HEK293 (cell line): ENCODE results near the gene ESR1.

ENCODE experiments used
- CTCF ChIP-seq: fragments of 450-650 bp; formaldehyde crosslinking; IDR thresholded peaks from 2 replicates; pipeline ENCODE4 v1.5.1; 2016; ENCODE audit warnings: missing biosample characterization, missing genetic modification characterization
- PRDM10 ChIP-seq: fragments of 450-650 bp; formaldehyde crosslinking; IDR thresholded peaks from 2 replicates; pipeline ENCODE4 v1.5.1; 2016; ENCODE audit warnings: missing biosample characterization, missing genetic modification characterization
- REST ChIP-seq: fragments of 450-650 bp; formaldehyde crosslinking; IDR thresholded peaks from 2 replicates; pipeline ENCODE4 v1.5.1; 2016; ENCODE audit warnings: missing biosample characterization, missing genetic modification characterization
- ZBTB1 ChIP-seq: fragments of 450-650 bp; formaldehyde crosslinking; IDR thresholded peaks from 2 replicates; pipeline ENCODE4 v1.5.1; 2016; ENCODE audit warnings: missing biosample characterization, missing genetic modification characterization
- ZNF335 ChIP-seq: fragments of 450-650 bp; formaldehyde crosslinking; conservative IDR thresholded peaks from 2 replicates; pipeline ENCODE4 v1.5.1; 2016; ENCODE audit warnings: missing biosample characterization, missing genetic modification characterization
- ZNF747 ChIP-seq: fragments of 450-650 bp; formaldehyde crosslinking; IDR thresholded peaks from 2 replicates; pipeline ENCODE4 v1.5.1; 2016; ENCODE audit warnings: missing biosample characterization, missing genetic modification characterization
- ZNF777 ChIP-seq: fragments of 450-650 bp; formaldehyde crosslinking; IDR thresholded peaks from 2 replicates; pipeline ENCODE4 v1.5.1; 2017; ENCODE audit warnings: missing biosample characterization, missing genetic modification characterization, borderline replicate concordance
- ZNF785 ChIP-seq: fragments of 450-650 bp; formaldehyde crosslinking; IDR thresholded peaks from 2 replicates; pipeline ENCODE4 v1.5.1; 2016; ENCODE audit warnings: missing biosample characterization, missing genetic modification characterization
- ZSCAN30 ChIP-seq: fragments of 450-650 bp; IDR thresholded peaks from 2 replicates; pipeline ENCODE4 v1.5.1; 2018; ENCODE audit warnings: missing biosample characterization, mild to moderate bottlenecking, missing genetic modification characterization, moderate library complexity

- TF ChIP-seq CTCF (no peak), ZBTB1 (tag by site-specific recombination) (no peak), REST (no peak), PRDM10 (tag by site-specific recombination) (no peak), ZNF785 (no peak), ZNF335 (tag by site-specific recombination) (no peak), ZNF777 (tag by site-specific recombination) (no peak), ZNF747 (tag by site-specific recombination) (no peak), ZSCAN30 (tag by site-specific recombination) (no peak)
Observed at GRCh38 chr6:151837223-151837622, 29.7 kb downstream of the ESR1 start.
